ENCODE data around the gene GIGYF2. TPM values are rescaled to one million over a fixed set of nuclear protein-coding genes. Genes with fewer than 3 reads are reported as not detected.

The GIGYF2 gene
- total and polyA plus RNA-seq, 2 donors = 19.1 to 35.8 TPM

- DNase-seq (ENCODE audit: low read depth in 6 of 9, low spot score in 9 of 9) = no peak
- peaks cover 0 to 5% of the 10 kb centered on the region in 2 donors for H3K4me1 ChIP-seq (ENCODE audit: control insufficient read depth in 2 of 2, insufficient read depth in 2 of 2, low read length in 2 of 2)
- no peak overlapping the region for H3K4me3 ChIP-seq (ENCODE audit: low read length in 2 of 2)
- WGBS = 83% methylated on average over 15 of the region's 15 CpGs
- H3K36me3 ChIP-seq (ENCODE audit: control insufficient read depth in 2 of 2, insufficient read depth in 2 of 2, low read length in 1 of 2) = no peaks in the 10 kb centered on the region
- no peaks in the 10 kb centered on the region for H3K27me3 ChIP-seq (ENCODE audit: control insufficient read depth in 2 of 2, insufficient read depth in 1 of 2, low read length in 1 of 2)
- H3K9me3 ChIP-seq (ENCODE audit: control insufficient read depth in 2 of 2, insufficient read depth in 1 of 2, low read length in 1 of 2) = peaks cover 0 to 5% of the 10 kb centered on the region in 2 donors
- no peak overlapping the region for H3K27ac ChIP-seq (ENCODE audit: low read depth in 1 of 2, low read length in 1 of 2)
Observed at GRCh38 chr2:232869138-232870017, 172.2 kb downstream of the GIGYF2 start.

- Histone ChIP-seq H3K27me3 (ENCODE audit: control insufficient read depth in 2 of 2, insufficient read depth in 1 of 2, low read length in 1 of 2) (peaks cover 4 to 8% of the 10 kb centered on the region in 2 donors), H3K4me3 (ENCODE audit: low read length in 2 of 2) (no peak within 1 kb of the TSS), H3K27ac (ENCODE audit: low read depth in 1 of 2, low read length in 1 of 2) (no peak within 1 kb of the TSS), H3K4me1 (ENCODE audit: control insufficient read depth in 2 of 2, insufficient read depth in 2 of 2, low read length in 2 of 2) (peaks cover 0 to 5% of the 10 kb centered on the region in 2 donors), H3K36me3 (ENCODE audit: control insufficient read depth in 2 of 2, insufficient read depth in 2 of 2, low read length in 1 of 2) (no peaks in the 10 kb centered on the region), H3K9me3 (ENCODE audit: control insufficient read depth in 2 of 2, insufficient read depth in 1 of 2, low read length in 1 of 2) (peaks cover 2 to 5% of the 10 kb centered on the region in 2 donors)
- no peak for DNase-seq (ENCODE audit: low read depth in 6 of 9, low spot score in 9 of 9)
- WGBS = 97% methylated on average over 21 of the region's 21 CpGs
Observed at GRCh38 chr2:232870018-232870765, 173.1 kb downstream of the GIGYF2 start, which contains the start of gene SNORC. SNORC (plus strand) TSS chr2:232870264; CDS start chr2:232870342, 78 bp downstream.

GRCh38 chr2:232870766-232871371, 173.7 kb downstream of the GIGYF2 start:
- no peak overlapping the region for H3K4me3 ChIP-seq (ENCODE audit: low read length in 2 of 2)
- H3K27ac ChIP-seq (ENCODE audit: low read depth in 1 of 2, low read length in 1 of 2) = no peak overlapping the region
- no peaks in the 10 kb centered on the region for H3K36me3 ChIP-seq (ENCODE audit: control insufficient read depth in 2 of 2, insufficient read depth in 2 of 2, low read length in 1 of 2)
- no peak for DNase-seq (ENCODE audit: low read depth in 6 of 9, low spot score in 9 of 9)
- peaks cover 2 to 5% of the 10 kb centered on the region in 2 donors for H3K9me3 ChIP-seq (ENCODE audit: control insufficient read depth in 2 of 2, insufficient read depth in 1 of 2, low read length in 1 of 2)
- H3K27me3 ChIP-seq (ENCODE audit: control insufficient read depth in 2 of 2, insufficient read depth in 1 of 2, low read length in 1 of 2) = peaks cover 6 to 15% of the 10 kb centered on the region in 2 donors
- WGBS = 94% methylated on average over 17 of the region's 17 CpGs
- H3K4me1 ChIP-seq (ENCODE audit: control insufficient read depth in 2 of 2, insufficient read depth in 2 of 2, low read length in 2 of 2) = peaks cover 0 to 8% of the 10 kb centered on the region in 2 donors

GRCh38 chr2:232871418-232871834, 174.3 kb downstream of the GIGYF2 start:
- H3K4me1 ChIP-seq (ENCODE audit: control insufficient read depth in 2 of 2, insufficient read depth in 2 of 2, low read length in 2 of 2) = peaks cover 2 to 8% of the 10 kb centered on the region in 2 donors
- H3K27ac ChIP-seq (ENCODE audit: low read depth in 1 of 2, low read length in 1 of 2) = no peak overlapping the region
- H3K4me3 ChIP-seq (ENCODE audit: low read length in 2 of 2) = no peak overlapping the region
- WGBS = 53% methylated on average over 15 of the region's 15 CpGs
- H3K9me3 ChIP-seq (ENCODE audit: control insufficient read depth in 2 of 2, insufficient read depth in 1 of 2, low read length in 1 of 2) = peaks cover 2 to 5% of the 10 kb centered on the region in 2 donors
- no peaks in the 10 kb centered on the region for H3K36me3 ChIP-seq (ENCODE audit: control insufficient read depth in 2 of 2, insufficient read depth in 2 of 2, low read length in 1 of 2)
- DNase-seq (ENCODE audit: low read depth in 6 of 9, low spot score in 9 of 9) = no peak
- peaks cover 11 to 19% of the 10 kb centered on the region in 2 donors for H3K27me3 ChIP-seq (ENCODE audit: control insufficient read depth in 2 of 2, insufficient read depth in 1 of 2, low read length in 1 of 2)

- DNase-seq (ENCODE audit: low read depth in 6 of 9, low spot score in 9 of 9) = no peak
- Histone ChIP-seq H3K27ac (ENCODE audit: low read depth in 1 of 2, low read length in 1 of 2) (no peak overlapping the region), H3K9me3 (ENCODE audit: control insufficient read depth in 2 of 2, insufficient read depth in 1 of 2, low read length in 1 of 2) (peaks cover 2 to 5% of the 10 kb centered on the region in 2 donors), H3K27me3 (ENCODE audit: control insufficient read depth in 2 of 2, insufficient read depth in 1 of 2, low read length in 1 of 2) (peaks cover 18 to 24% of the 10 kb centered on the region in 2 donors), H3K4me3 (ENCODE audit: low read length in 2 of 2) (no peak overlapping the region), H3K4me1 (ENCODE audit: control insufficient read depth in 2 of 2, insufficient read depth in 2 of 2, low read length in 2 of 2) (peaks cover 7 to 12% of the 10 kb centered on the region in 2 donors), H3K36me3 (ENCODE audit: control insufficient read depth in 2 of 2, insufficient read depth in 2 of 2, low read length in 1 of 2) (no peaks in the 10 kb centered on the region)
- 92% methylated on average over 22 of the region's 22 CpGs for WGBS
Observed at GRCh38 chr2:232871835-232872736, 175.0 kb downstream of the GIGYF2 start.

GRCh38 chr2:232872826-232873225, 175.7 kb downstream of the GIGYF2 start:
- H3K36me3 ChIP-seq (ENCODE audit: control insufficient read depth in 2 of 2, insufficient read depth in 2 of 2, low read length in 1 of 2) = no peaks in the 10 kb centered on the region
- no peak overlapping the region for H3K27ac ChIP-seq (ENCODE audit: low read depth in 1 of 2, low read length in 1 of 2)
- no peak overlapping the region for H3K4me3 ChIP-seq (ENCODE audit: low read length in 2 of 2)
- DNase-seq (ENCODE audit: low read depth in 6 of 9, low spot score in 9 of 9) = no peak
- peaks cover 2 to 5% of the 10 kb centered on the region in 2 donors for H3K9me3 ChIP-seq (ENCODE audit: control insufficient read depth in 2 of 2, insufficient read depth in 1 of 2, low read length in 1 of 2)
- peaks cover 22 to 31% of the 10 kb centered on the region in 2 donors for H3K27me3 ChIP-seq (ENCODE audit: control insufficient read depth in 2 of 2, insufficient read depth in 1 of 2, low read length in 1 of 2)
- H3K4me1 ChIP-seq (ENCODE audit: control insufficient read depth in 2 of 2, insufficient read depth in 2 of 2, low read length in 2 of 2) = peaks cover 7 to 12% of the 10 kb centered on the region in 2 donors
- 98% methylated on average over 9 of the region's 9 CpGs for WGBS

DNA sequence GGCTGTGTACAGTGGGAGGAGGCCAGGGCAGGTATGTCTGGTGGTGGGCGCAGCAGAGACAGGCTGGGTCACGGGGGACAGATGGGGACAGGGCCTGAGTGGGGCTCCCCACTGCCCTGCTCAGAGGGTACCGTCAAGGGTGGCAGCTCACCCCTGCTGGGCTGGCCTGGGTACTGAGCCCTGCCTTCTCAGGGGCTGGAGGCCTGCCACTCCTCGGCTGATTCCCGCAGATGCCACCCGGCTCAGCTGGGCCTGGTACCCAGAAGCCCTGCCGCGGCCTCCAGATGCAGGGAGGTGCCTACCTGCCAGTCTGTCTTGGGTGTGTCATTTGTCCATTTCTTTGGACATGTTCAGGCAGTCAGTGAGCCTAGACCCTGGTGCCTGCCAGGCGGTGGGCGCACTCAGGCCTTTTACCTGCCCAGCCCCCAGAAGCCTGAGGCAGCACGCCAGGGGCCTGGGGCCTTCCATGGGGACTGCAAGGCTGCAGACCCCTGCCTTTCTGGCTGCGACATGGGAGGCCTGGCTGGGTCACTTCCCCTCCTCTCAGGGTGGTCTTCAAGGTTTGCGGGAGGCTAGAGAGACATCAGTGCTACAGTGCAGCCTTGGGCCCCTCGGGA, 176.3 kb downstream of the GIGYF2 start:
- Histone ChIP-seq H3K4me3 (ENCODE audit: low read length in 2 of 2) (no peak overlapping the region), H3K4me1 (ENCODE audit: control insufficient read depth in 2 of 2, insufficient read depth in 2 of 2, low read length in 2 of 2) (peaks cover 7 to 12% of the 10 kb centered on the region in 2 donors), H3K27me3 (ENCODE audit: control insufficient read depth in 2 of 2, insufficient read depth in 1 of 2, low read length in 1 of 2) (peaks cover 22 to 34% of the 10 kb centered on the region in 2 donors), H3K9me3 (ENCODE audit: control insufficient read depth in 2 of 2, insufficient read depth in 1 of 2, low read length in 1 of 2) (peaks cover 2 to 5% of the 10 kb centered on the region in 2 donors), H3K27ac (ENCODE audit: low read depth in 1 of 2, low read length in 1 of 2) (no peak overlapping the region), H3K36me3 (ENCODE audit: control insufficient read depth in 2 of 2, insufficient read depth in 2 of 2, low read length in 1 of 2) (no peaks in the 10 kb centered on the region)
- 98% methylated on average over 14 of the region's 14 CpGs for WGBS
- DNase-seq (ENCODE audit: low read depth in 6 of 9, low spot score in 9 of 9) = no peak

Data from thymus (tissue), 11 donors.